ENCODE results near the gene UNK.

DNA sequence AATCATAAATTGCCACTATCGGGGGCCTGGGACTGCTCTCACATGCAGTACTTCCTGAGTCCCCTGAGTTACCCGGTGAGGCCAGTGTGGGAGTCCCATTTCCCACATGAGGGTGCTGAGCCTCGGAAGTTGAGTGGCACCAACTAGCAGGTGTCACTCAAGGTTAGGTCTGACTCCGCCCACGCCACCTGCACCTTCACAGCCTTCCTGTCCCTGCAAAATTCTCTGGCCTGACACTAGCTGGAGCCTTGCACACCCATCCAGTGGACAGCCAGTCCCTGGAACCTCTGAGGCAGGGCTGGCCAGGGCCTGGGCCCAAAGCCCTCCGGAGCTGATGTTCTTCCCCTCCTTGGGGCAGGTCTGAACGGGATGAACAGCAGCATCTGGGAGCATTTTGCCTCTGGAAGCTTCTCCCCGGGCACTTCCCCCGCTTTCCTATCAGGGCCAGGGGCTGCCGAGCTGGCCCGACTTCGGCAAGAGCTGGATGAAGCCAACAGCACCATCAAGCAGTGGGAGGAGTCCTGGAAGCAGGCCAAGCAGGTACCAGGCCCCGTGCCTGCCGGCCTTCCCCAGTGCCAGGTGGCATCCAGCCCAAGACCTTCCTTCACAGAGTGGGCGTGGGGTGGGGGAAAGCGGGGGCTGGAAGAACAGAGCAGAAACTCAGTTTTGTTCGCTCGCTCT lies 37.7 kb downstream of the UNK start:
- TF ChIP-seq POLR2AphosphoS5 (IDR thresholded peaks at IDR 0.05) (no peak), POLR2A (IDR thresholded peaks at IDR 0.05) (no peak)
- TF ChIP-seq, protein P1, sequence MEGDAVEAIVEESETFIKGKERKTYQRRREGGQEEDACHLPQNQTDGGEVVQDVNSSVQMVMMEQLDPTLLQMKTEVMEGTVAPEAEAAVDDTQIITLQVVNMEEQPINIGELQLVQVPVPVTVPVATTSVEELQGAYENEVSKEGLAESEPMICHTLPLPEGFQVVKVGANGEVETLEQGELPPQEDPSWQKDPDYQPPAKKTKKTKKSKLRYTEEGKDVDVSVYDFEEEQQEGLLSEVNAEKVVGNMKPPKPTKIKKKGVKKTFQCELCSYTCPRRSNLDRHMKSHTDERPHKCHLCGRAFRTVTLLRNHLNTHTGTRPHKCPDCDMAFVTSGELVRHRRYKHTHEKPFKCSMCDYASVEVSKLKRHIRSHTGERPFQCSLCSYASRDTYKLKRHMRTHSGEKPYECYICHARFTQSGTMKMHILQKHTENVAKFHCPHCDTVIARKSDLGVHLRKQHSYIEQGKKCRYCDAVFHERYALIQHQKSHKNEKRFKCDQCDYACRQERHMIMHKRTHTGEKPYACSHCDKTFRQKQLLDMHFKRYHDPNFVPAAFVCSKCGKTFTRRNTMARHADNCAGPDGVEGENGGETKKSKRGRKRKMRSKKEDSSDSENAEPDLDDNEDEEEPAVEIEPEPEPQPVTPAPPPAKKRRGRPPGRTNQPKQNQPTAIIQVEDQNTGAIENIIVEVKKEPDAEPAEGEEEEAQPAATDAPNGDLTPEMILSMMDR (IDR thresholded peaks at IDR 0.05): no peak

Data from suprapubic skin (tissue), 4 donors.